Smooth muscle cell (in vitro differentiated cells): ENCODE measurements around the gene CCAR1. TPM values are rescaled to one million over a fixed set of nuclear protein-coding genes. Genes with fewer than 3 reads are reported as not detected.
"Not testable (repeated sequence)": the region's sequence is repeated elsewhere in the genome, so short reads cannot be mapped to it uniquely, and the experiment has no call there.

Source experiments
- DNase-seq: peaks from one replicate; lab custom pipeline; 2025; ENCODE audit not compliant: unreplicated experiment; lab: John Stamatoyannopoulos, UW
- H2AFZ ChIP-seq: fragments of 200-600 bp; sonication (generic); 2 replicates; pipeline ENCODE4 v1.6.0; 2016; ENCODE audit warnings: antibody characterized with exemption, low read depth, mild to moderate bottlenecking
- H3F3A ChIP-seq: fragments of 200-600 bp; sonication (generic); 2 replicates; pipeline ENCODE4 v1.6.0; 2017; ENCODE audit warnings: antibody characterized with exemption, low read depth
- H3K27ac ChIP-seq: fragments of 200-600 bp; sonication (generic); 2 replicates; pipeline ENCODE4 v1.5.1; 2016; ENCODE audit warnings: low read depth, mild to moderate bottlenecking
- H3K27me3 ChIP-seq: fragments of 200-600 bp; sonication (generic); 2 replicates; pipeline ENCODE4 v1.6.1; 2016; ENCODE audit warnings: low read depth, mild to moderate bottlenecking
- H3K36me3 ChIP-seq: fragments of 200-600 bp; sonication (generic); 2 replicates; pipeline ENCODE4 v1.5.1; 2016; ENCODE audit warnings: low read depth
- H3K4me1 ChIP-seq: fragments of 200-600 bp; sonication (generic); 2 replicates; pipeline ENCODE4 v1.5.1; 2016; ENCODE audit warnings: low read depth
- H3K4me2 ChIP-seq: fragments of 200-600 bp; sonication (generic); 2 replicates; pipeline ENCODE4 v1.6.0; 2016; ENCODE audit warnings: mild to moderate bottlenecking
- H3K4me3 ChIP-seq: fragments of 200-600 bp; sonication (generic); 2 replicates; pipeline ENCODE4 v1.5.1; 2016; ENCODE audit warnings: mild to moderate bottlenecking
- H3K79me2 ChIP-seq: fragments of 200-600 bp; sonication (generic); 2 replicates; pipeline ENCODE4 v1.6.0; 2016; ENCODE audit warnings: low read depth, mild to moderate bottlenecking
- H3K9ac ChIP-seq: fragments of 200-600 bp; sonication (generic); 2 replicates; pipeline ENCODE4 v1.6.0; 2016; ENCODE audit warnings: low read depth
- H3K9me3 ChIP-seq: fragments of 200-600 bp; sonication (generic); replicated peaks from 2 replicates; pipeline ENCODE4 v1.5.1; 2016; ENCODE audit warnings: low read depth
- H4K20me1 ChIP-seq: fragments of 200-600 bp; sonication (generic); 2 replicates; pipeline ENCODE4 v1.6.0; 2016; ENCODE audit warnings: low read depth
- CTCF ChIP-seq: fragments of 200-600 bp; sonication (generic); IDR thresholded peaks from 2 replicates; pipeline ENCODE4 v1.5.1; 2017; ENCODE audit warnings: borderline replicate concordance, mild to moderate bottlenecking, antibody characterized with exemption; ENCODE audit not compliant: insufficient read depth, poor library complexity, severe bottlenecking
- WGBS: methylation state at CpG from one replicate; pipeline ENCODE4 v1.1.7; 2016; ENCODE audit warnings: low lambda C conversion rate; 5-methylcytosine and 5-hydroxymethylcytosine counted together
- polyA plus RNA-seq: library from polyadenylated mRNA; unstranded; fragments of >200 nt; fragmentation: Nextera tagmentation; extraction: Ambion mirVana; gene quantifications from 2 replicates; pipeline ENCODE4 v1.2.1, GENCODE V29; 2016
- total RNA-seq: library from RNA; depleted of rRNA; stranded (reverse); fragments of >200 nt; gene quantifications from 2 replicates; pipeline ENCODE4 v1.2.3, GENCODE V29; 2014

CCAR1 gene
- total and polyA plus RNA-seq, 2 experiments from 2014 or later: 48.7 to 51.4 TPM

DNA sequence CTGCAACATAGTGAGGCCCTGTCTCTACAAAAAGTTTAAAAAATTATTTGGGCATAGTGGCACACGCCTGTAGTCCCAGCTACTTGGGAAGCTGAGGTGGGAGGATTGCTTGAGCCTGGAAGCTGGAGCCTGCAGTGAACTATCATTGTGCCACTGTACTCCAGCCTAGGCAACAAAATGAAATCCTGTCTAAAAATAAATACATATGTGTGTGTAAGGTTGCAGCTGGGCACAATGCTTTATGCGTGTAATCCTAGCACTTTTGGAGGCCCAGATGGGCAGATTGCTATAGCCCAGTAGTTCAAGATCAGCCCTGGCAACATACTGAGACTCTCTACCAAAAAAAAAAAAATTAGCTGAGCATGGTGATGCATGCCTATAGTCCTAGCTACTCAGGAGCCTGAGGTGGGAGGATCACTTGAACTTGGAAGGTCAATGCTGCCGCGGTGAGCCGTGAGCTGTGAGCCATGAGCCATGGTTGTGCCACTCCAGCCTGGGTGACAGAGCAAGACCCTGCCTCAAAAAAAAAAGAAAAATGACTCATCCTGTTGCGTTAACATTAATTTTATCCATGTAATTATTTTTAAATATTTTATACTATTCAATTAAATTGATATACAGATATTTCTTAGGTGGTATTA, 38.3 kb downstream of the CCAR1 start:
- TF ChIP-seq CTCF: no peak
- Histone ChIP-seq H4K20me1 (peaks cover 4% of the 10 kb centered on the region), H2AFZ (no peak overlapping the region), H3K27me3 (no peaks in the 10 kb centered on the region), H3K4me2 (no peak overlapping the region), H3K9ac (no peak overlapping the region), H3K36me3 (peaks cover 32% of the 10 kb centered on the region), H3K4me1 (no peaks in the 10 kb centered on the region), H3K27ac (no peak overlapping the region), H3K79me2 (no peaks in the 10 kb centered on the region), H3K9me3 (no peaks in the 10 kb centered on the region), H3F3A (no peaks in the 10 kb centered on the region), H3K4me3 (no peak overlapping the region)
- DNase-seq: no peak
- WGBS: 98% methylated on average over 6 of the region's 6 CpGs

- Histone ChIP-seq H3K9me3 (no peaks in the 10 kb centered on the region), H3K27me3 (no peaks in the 10 kb centered on the region), H3K9ac (no peak overlapping the region), H3F3A (no peaks in the 10 kb centered on the region), H3K79me2 (no peaks in the 10 kb centered on the region), H3K27ac (no peak overlapping the region), H3K4me1 (no peaks in the 10 kb centered on the region), H3K4me2 (no peak overlapping the region), H3K36me3 (peaks cover 31% of the 10 kb centered on the region), H3K4me3 (no peak overlapping the region), H2AFZ (no peak overlapping the region), H4K20me1 (peaks cover 7% of the 10 kb centered on the region)
- 93% methylated on average over 5 of the region's 5 CpGs for WGBS
- no peak for TF ChIP-seq CTCF
- DNase-seq: no peak
Observed at GRCh38 chr10:68759967-68760366, 38.9 kb downstream of the CCAR1 start.

- not testable (repeated sequence) for H3K9ac ChIP-seq, H2AFZ ChIP-seq, H4K20me1 ChIP-seq, H3K4me2 ChIP-seq, H3K79me2 ChIP-seq, H3K9me3 ChIP-seq, H3F3A ChIP-seq, H3K4me3 ChIP-seq, H3K4me1 ChIP-seq, H3K27me3 ChIP-seq, DNase-seq, H3K27ac ChIP-seq
- peaks cover 37% of the 10 kb centered on the region for H3K36me3 ChIP-seq
- 98% methylated on average over 7 of the region's 7 CpGs for WGBS
Observed at GRCh38 chr10:68767407-68767806, 46.4 kb downstream of the CCAR1 start.

DNA sequence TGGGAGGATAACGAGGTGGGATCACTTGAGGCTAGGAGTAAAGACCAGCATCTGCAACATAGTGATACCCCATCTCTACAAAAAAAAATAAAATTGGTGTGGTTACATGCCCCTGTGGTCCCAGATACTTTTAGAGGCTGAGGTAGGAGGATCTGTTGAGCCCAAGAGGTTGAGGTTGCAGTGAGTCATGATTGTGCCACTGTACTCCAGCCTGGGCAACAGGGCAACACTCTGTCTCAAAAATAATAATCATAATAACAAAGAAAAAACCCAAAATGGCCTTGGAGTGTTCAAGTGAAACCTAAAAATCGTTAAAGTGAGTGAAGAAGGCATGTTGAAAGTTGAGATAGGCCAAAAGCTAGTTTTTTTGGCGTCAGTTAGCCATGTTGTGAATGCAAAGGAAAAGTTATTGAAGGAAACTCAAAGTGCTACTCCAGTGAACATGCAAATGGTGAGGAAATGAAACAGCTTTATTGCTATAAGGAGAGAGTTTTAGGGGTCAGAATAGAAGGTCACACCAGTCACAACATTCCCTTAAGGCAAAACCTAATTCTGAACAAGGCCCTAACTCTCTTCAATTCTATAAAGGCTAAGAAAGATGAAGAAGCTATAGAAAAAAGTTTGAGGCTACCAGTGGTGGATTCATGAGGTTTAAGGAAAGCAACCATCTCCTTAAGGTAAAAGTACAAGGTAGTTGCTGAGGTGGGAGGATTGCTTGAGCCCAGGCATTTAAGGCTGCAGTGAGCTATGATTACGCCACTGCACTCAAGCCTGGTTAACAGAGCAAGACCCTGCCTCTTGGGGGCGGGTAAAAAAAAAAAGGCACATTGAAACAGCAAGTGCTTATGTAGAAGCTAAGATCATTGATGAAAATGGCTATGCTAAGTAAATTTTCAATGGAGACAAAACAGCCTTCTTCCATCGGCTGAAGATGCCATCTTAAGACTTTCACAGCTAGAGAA, 60.9 kb downstream of the CCAR1 start:
- Histone ChIP-seq H3F3A (no peaks in the 10 kb centered on the region), H3K9ac (no peak overlapping the region), H3K9me3 (no peaks in the 10 kb centered on the region), H3K27me3 (no peaks in the 10 kb centered on the region), H3K27ac (no peak overlapping the region), H2AFZ (no peak overlapping the region), H3K79me2 (no peaks in the 10 kb centered on the region), H3K4me1 (no peaks in the 10 kb centered on the region), H3K4me2 (no peak overlapping the region), H3K4me3 (no peak overlapping the region), H4K20me1 (peaks cover 3% of the 10 kb centered on the region), H3K36me3 (peaks cover 26% of the 10 kb centered on the region)
- no peak for TF ChIP-seq CTCF
- no peak for DNase-seq
- WGBS: 96% methylated on average over 6 of the region's 6 CpGs
